ENCODE measurements around the gene ZRANB1.

The ZRANB1 gene

GRCh38 chr10:124923684-124924083, 18.2 kb upstream of the ZRANB1 start:
- no peak for DNase-seq

GRCh38 chr10:124926548-124926947, 15.4 kb upstream of the ZRANB1 start:
- DNase-seq = no peak

GRCh38 chr10:124928087-124928486, 13.8 kb upstream of the ZRANB1 start:
- DNase-seq = no peak

GRCh38 chr10:124928545-124928944, 13.4 kb upstream of the ZRANB1 start:
- DNase-seq = no peak

GRCh38 chr10:124935946-124936345, 6.0 kb upstream of the ZRANB1 start:
- no peak for DNase-seq

- no peak for DNase-seq
These were observed 5.1 kb upstream of the ZRANB1 start for GRCh38 chr10:124936813-124937212.

- no peak for DNase-seq
These were observed 2.6 kb upstream of the ZRANB1 start for GRCh38 chr10:124939290-124939689.

- DNase-seq = no peak
These were observed 620 bp downstream of the ZRANB1 start for GRCh38 chr10:124942317-124943169.

- DNase-seq = no peak
These were observed 1.6 kb downstream of the ZRANB1 start for GRCh38 chr10:124943301-124944092.

GRCh38 chr10:124944982-124945381, 3.1 kb downstream of the ZRANB1 start:
- no peak for DNase-seq

GRCh38 chr10:124946945-124947344, 5.0 kb downstream of the ZRANB1 start:
- DNase-seq = no peak

GRCh38 chr10:124949543-124949942, 7.6 kb downstream of the ZRANB1 start:
- DNase-seq = no peak

GRCh38 chr10:124952123-124952522, 10.2 kb downstream of the ZRANB1 start:
- no peak for DNase-seq

- DNase-seq = no peak
These were observed 11.5 kb downstream of the ZRANB1 start for GRCh38 chr10:124953421-124953820.

- DNase-seq = no peak
These were observed 13.3 kb downstream of the ZRANB1 start for GRCh38 chr10:124955243-124955642.

- no peak for DNase-seq
These were observed 13.9 kb downstream of the ZRANB1 start for GRCh38 chr10:124955868-124956267.

GRCh38 chr10:124956764-124957163, 14.8 kb downstream of the ZRANB1 start:
- no peak for DNase-seq

- DNase-seq = no peak
These were observed 15.6 kb downstream of the ZRANB1 start for GRCh38 chr10:124957404-124957947.

- no peak for DNase-seq
These were observed 17.6 kb downstream of the ZRANB1 start for GRCh38 chr10:124959564-124959963.

- DNase-seq = no peak
These were observed 19.3 kb downstream of the ZRANB1 start for GRCh38 chr10:124961248-124961570.

- DNase-seq = no peak
These were observed 20.5 kb downstream of the ZRANB1 start for GRCh38 chr10:124962421-124962820.

GRCh38 chr10:124963866-124964720, 22.2 kb downstream of the ZRANB1 start:
- DNase-seq = no peak

GRCh38 chr10:124966008-124966407, 24.1 kb downstream of the ZRANB1 start:
- DNase-seq = no peak
